Nephron (organoid): ENCODE data around the gene TRAPPC11.

Source experiments
- H3K27ac Mint-ChIP-seq, 3 experiments: 2 replicates each; pipeline ENCODE4 v1.8.0; 2020; ENCODE audit warnings: mixed read lengths in 3 of 3, mild to moderate bottlenecking in 2 of 3, moderate library complexity in 1 of 3
- H3K27me3 Mint-ChIP-seq: 2 replicates; pipeline ENCODE4 v1.8.0; 2021; ENCODE audit warnings: low read depth, mild to moderate bottlenecking, moderate library complexity, mixed read lengths
- H3K36me3 Mint-ChIP-seq: 2 replicates; pipeline ENCODE4 v1.8.0; 2020; ENCODE audit warnings: low read depth, mixed read lengths
- H3K4me1 Mint-ChIP-seq: 2 replicates; pipeline ENCODE4 v1.8.0; 2020; ENCODE audit warnings: mixed read lengths
- H3K4me3 Mint-ChIP-seq, 3 experiments: 2 replicates each; pipeline ENCODE4 v1.8.0; 2020; ENCODE audit warnings: mild to moderate bottlenecking in 3 of 3, mixed read lengths in 3 of 3, moderate library complexity in 2 of 3
- H3K9me3 Mint-ChIP-seq: 2 replicates; pipeline ENCODE4 v1.8.0; 2020; ENCODE audit warnings: mixed read lengths
- CTCF ChIP-seq, 3 experiments: fragments of 200-600 bp; sonication (generic); IDR thresholded peaks; one replicate each; pipeline ENCODE4 v1.5.0; 2021; ENCODE audit warnings: antibody characterized with exemption in 3 of 3; ENCODE audit not compliant: unreplicated experiment in 3 of 3

TRAPPC11 gene

GRCh38 chr4:183691006-183691405, 31.9 kb downstream of the TRAPPC11 start:
- H3K27ac Mint-ChIP-seq = no peak overlapping the region
- no peaks in the 10 kb centered on the region for H3K9me3 Mint-ChIP-seq
- H3K36me3 Mint-ChIP-seq = peaks cover 69% of the 10 kb centered on the region
- no peaks in the 10 kb centered on the region for H3K4me1 Mint-ChIP-seq
- no peaks in the 10 kb centered on the region for H3K27me3 Mint-ChIP-seq
- H3K4me3 Mint-ChIP-seq = no peak overlapping the region
- TF ChIP-seq CTCF (IDR thresholded peaks at IDR 0.05; ENCODE audit: unreplicated experiment in 3 of 3) = no peak

DNA sequence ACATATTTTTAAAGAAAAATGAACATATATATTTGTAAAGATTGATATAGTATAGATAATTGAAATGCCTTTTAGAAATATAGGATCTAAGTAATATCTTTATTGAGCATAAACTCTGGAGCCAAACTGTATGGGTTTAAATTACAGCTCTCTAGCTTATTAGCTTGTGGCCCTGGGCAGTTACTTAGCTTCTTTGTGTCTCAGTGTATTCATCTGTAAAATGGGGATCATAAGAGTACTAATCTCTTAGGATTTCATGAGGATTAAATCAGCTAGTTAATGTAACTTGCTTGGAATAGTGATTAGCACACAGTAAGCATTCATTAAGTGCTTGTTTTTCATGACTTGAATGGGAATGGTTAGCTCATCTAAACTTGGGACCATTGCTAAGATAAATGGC, 32.8 kb downstream of the TRAPPC11 start:
- no peak overlapping the region for H3K4me3 Mint-ChIP-seq
- peaks cover 69% of the 10 kb centered on the region for H3K36me3 Mint-ChIP-seq
- no peaks in the 10 kb centered on the region for H3K4me1 Mint-ChIP-seq
- no peaks in the 10 kb centered on the region for H3K9me3 Mint-ChIP-seq
- no peaks in the 10 kb centered on the region for H3K27me3 Mint-ChIP-seq
- no peak for TF ChIP-seq CTCF (IDR thresholded peaks at IDR 0.05; ENCODE audit: unreplicated experiment in 3 of 3)
- H3K27ac Mint-ChIP-seq = no peak overlapping the region

- TF ChIP-seq CTCF (IDR thresholded peaks at IDR 0.05; ENCODE audit: unreplicated experiment in 3 of 3) = no peak
- Mint-ChIP-seq H3K36me3 (peaks cover 85% of the 10 kb centered on the region), H3K4me1 (no peaks in the 10 kb centered on the region), H3K9me3 (no peaks in the 10 kb centered on the region), H3K27ac (no peak overlapping the region), H3K4me3 (no peak overlapping the region), H3K27me3 (no peaks in the 10 kb centered on the region)
These were observed 39.8 kb downstream of the TRAPPC11 start for GRCh38 chr4:183698909-183699308.

DNA sequence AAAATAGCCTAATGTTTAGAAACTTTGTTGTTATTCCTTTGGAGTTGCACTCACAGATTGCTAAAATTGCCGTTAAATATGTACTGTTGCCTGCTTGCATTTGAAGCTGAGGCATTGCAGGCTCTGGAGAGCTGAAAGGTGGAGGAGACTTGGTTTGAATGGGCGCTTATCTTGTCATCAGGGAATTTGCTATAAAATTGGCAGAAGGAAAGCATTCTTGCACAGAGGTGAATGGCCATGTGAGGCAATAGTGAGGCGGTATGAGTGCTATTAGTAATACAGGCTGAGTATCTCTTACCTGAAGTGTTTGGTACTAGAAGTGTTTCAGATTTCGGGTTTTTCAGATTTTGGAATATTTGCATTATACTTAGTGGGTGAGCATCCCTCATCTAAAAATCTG, 41.3 kb downstream of the TRAPPC11 start:
- H3K27me3 Mint-ChIP-seq = no peaks in the 10 kb centered on the region
- no peaks in the 10 kb centered on the region for H3K9me3 Mint-ChIP-seq
- no peaks in the 10 kb centered on the region for H3K4me1 Mint-ChIP-seq
- peaks cover 87% of the 10 kb centered on the region for H3K36me3 Mint-ChIP-seq
- H3K27ac Mint-ChIP-seq = no peak overlapping the region
- no peak overlapping the region for H3K4me3 Mint-ChIP-seq
- TF ChIP-seq CTCF (IDR thresholded peaks at IDR 0.05; ENCODE audit: unreplicated experiment in 3 of 3) = no peak

DNA sequence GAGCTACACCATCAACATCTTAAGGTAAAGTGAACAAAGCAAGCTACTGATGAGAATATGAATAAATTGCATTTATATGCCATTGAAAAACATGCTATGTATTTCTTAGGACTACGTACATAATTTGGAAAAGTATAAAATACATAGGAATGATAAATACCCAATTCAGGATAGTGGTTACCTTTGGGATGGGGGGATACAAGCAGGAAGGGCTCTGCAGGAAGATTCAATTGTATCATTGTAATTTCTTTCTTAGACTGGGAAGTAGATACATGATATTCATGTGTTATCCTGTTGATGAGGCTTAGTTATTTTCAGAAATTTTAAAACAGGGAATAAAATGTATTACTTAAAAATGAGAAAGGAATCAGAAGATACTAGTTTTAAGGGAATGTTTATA, 43.4 kb downstream of the TRAPPC11 start:
- H3K4me1 Mint-ChIP-seq = no peaks in the 10 kb centered on the region
- peaks cover 86% of the 10 kb centered on the region for H3K36me3 Mint-ChIP-seq
- TF ChIP-seq CTCF (IDR thresholded peaks at IDR 0.05; ENCODE audit: unreplicated experiment in 3 of 3) = no peak
- no peaks in the 10 kb centered on the region for H3K27me3 Mint-ChIP-seq
- no peaks in the 10 kb centered on the region for H3K9me3 Mint-ChIP-seq
- no peak overlapping the region for H3K4me3 Mint-ChIP-seq
- H3K27ac Mint-ChIP-seq = no peak overlapping the region

DNA sequence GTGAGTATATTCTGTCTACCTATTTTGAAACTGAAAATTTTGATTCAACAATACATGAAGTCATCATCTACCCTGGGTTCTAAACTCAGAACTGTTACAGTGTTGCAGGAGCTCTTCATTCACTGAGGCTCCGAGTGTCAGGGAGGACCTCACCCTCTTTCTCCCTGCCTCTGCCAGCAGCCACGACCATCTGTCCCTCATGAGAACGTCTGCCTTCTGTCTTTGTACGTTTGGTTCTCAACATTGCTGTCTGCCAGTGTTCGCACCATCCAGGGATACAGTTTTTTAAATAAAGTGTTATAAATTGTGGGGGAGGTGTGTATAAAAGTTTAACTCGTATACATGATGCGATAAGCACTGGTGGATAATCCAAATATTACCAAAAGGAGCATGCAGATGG, 55.5 kb downstream of the TRAPPC11 start:
- H3K4me1 Mint-ChIP-seq = no peaks in the 10 kb centered on the region
- H3K9me3 Mint-ChIP-seq = no peaks in the 10 kb centered on the region
- no peak overlapping the region for H3K27ac Mint-ChIP-seq
- peaks cover 33% of the 10 kb centered on the region for H3K36me3 Mint-ChIP-seq
- no peaks in the 10 kb centered on the region for H3K27me3 Mint-ChIP-seq
- no peak for TF ChIP-seq CTCF (IDR thresholded peaks at IDR 0.05; ENCODE audit: unreplicated experiment in 3 of 3)
- no peak overlapping the region for H3K4me3 Mint-ChIP-seq
